ENCODE results near the gene VWDE.
"Not testable (repeated sequence)": the region's sequence is repeated elsewhere in the genome, so short reads cannot be mapped to it uniquely, and the experiment has no call there.

DNA sequence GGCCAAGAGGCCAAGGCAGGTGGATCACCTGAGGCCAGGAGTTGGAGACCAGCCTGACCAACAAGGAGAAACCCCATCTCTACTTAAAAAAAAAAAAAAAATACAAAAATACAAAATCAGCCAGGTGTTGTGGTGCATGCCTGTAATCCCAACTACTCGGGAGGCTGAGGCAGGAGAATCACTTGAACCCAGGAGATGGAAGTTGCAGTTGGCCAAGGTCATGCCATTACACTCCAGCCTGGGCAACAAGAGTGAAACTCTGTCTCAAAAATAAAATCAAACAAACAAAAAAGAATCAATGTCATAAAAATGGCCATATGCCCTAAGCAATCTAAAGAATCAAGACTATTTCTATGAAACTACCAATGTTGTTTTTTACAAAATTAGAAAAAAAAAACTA lies 7.0 kb downstream of the VWDE start:
- TF ChIP-seq POLR2AphosphoS5 (IDR thresholded peaks at IDR 0.05); SMC3 (conservative IDR thresholded peaks at IDR 0.05; ENCODE audit: poor library complexity): not testable (repeated sequence)
- TF ChIP-seq, protein P1, sequence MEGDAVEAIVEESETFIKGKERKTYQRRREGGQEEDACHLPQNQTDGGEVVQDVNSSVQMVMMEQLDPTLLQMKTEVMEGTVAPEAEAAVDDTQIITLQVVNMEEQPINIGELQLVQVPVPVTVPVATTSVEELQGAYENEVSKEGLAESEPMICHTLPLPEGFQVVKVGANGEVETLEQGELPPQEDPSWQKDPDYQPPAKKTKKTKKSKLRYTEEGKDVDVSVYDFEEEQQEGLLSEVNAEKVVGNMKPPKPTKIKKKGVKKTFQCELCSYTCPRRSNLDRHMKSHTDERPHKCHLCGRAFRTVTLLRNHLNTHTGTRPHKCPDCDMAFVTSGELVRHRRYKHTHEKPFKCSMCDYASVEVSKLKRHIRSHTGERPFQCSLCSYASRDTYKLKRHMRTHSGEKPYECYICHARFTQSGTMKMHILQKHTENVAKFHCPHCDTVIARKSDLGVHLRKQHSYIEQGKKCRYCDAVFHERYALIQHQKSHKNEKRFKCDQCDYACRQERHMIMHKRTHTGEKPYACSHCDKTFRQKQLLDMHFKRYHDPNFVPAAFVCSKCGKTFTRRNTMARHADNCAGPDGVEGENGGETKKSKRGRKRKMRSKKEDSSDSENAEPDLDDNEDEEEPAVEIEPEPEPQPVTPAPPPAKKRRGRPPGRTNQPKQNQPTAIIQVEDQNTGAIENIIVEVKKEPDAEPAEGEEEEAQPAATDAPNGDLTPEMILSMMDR (IDR thresholded peaks at IDR 0.05; ENCODE audit: poor library complexity, severe bottlenecking) = not testable (repeated sequence)

Measured in neural cell (in vitro differentiated cells).